T1000 (cell line): ENCODE measurements around the gene NAPSA.
"Not testable (repeated sequence)": the region's sequence is repeated elsewhere in the genome, so short reads cannot be mapped to it uniquely, and the experiment has no call there.

Source experiments
- DNase-seq: peaks from one replicate; lab custom pipeline; 2025; ENCODE audit warnings: mixed read lengths; lab: John Stamatoyannopoulos, UW

Gene NAPSA

GRCh38 chr19:50361290-50362029 lies 4.0 kb downstream of the NAPSA start:
- DNase-seq = no peak

DNA sequence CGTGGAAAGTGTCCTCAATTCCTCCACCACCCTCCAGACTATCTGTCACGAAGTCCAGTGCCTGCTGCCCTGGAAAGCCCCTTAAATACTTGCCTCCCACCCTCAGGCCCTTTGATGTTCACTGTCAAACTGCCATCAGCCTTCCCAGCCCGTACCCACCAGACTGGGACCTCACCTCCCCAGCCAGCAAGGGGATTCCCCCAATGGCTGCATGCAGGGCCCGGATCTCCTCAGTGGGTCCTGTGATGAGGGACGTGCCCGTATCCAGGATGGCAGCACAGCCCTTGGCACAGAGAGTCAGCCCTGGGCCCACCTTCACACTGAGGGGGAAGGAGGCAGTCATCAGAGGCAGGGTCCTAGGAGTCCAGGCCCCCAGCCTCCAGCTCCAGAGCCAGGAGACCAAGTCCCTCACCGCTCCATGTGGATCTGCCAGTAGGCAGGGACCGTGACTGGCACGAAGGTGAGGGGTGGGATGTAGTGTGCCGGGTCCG lies 6.1 kb downstream of the NAPSA start:
- no peak for DNase-seq

DNA sequence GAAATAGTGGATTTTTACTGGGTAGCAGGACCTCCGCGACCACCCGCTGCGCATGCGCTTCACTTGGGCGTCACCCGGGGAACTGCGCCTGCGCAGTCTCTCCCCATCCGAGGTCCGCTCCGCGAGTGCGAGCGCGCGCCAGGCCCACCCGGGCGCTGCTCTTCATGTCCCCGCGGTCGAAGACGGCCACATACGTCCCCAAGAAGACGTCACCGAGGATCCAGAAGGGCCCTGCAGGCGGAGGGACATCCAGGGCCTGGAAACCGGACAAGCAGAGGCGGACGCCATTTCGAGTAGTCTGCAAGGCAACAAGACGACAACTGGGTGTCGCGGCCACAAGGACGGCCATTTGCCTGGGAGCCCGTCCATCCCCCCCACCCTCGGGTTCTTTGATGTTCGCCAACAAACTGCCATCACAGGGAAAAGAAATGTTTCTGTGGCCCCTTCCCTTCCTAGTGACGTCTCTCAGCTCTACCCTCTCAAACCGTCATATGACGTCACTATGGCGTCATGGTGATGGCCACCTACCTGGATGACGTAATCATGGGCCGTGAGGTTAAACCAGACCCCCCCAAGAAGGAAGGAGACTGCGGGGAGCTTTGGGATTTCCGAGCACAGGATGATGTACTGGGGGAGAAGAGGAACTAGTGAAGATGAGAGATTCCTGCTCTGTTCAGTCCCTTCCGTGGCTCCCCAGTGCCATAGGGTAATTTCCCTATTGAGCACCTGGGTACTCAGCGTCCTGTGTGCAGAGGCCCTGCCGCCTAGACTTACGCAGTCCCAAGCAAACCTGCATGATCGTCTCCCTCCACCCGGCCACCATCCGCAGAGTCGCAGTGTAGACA lies 6.7 kb downstream of the NAPSA start:
- peak; percentile 47 for DNase-seq

GRCh38 chr19:50357178-50358100 lies 8.0 kb downstream of the NAPSA start:
- peak; percentile 58 for DNase-seq

DNA sequence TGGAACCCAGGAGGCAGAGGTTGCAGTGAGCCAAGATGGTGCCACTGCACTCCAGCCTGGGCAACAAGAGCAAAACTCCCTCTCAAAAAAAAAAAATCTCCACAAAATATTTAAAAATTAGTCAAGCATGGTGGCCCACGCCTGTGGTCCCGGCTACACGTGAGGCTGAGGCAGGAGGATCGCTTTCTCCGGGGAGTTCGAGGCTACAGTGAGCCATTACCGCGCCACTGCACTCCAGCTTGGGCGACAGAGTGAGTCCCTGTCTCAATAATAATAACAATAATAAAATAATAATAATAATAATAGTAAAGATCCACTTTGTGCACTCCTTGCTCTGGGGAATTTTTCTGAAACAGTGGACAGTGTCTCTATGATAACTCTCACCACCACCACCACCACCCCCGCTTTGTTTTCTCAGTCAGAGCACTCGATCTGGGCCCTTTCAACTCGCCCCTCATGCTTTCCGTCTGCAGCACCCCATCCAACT lies 8.7 kb downstream of the NAPSA start:
- no peak for DNase-seq

- not testable (repeated sequence) for DNase-seq
Observed at GRCh38 chr19:50353487-50353880, 12.0 kb downstream of the NAPSA start.

- no peak for DNase-seq
Observed at GRCh38 chr19:50352242-50352641, 13.2 kb downstream of the NAPSA start.

DNA sequence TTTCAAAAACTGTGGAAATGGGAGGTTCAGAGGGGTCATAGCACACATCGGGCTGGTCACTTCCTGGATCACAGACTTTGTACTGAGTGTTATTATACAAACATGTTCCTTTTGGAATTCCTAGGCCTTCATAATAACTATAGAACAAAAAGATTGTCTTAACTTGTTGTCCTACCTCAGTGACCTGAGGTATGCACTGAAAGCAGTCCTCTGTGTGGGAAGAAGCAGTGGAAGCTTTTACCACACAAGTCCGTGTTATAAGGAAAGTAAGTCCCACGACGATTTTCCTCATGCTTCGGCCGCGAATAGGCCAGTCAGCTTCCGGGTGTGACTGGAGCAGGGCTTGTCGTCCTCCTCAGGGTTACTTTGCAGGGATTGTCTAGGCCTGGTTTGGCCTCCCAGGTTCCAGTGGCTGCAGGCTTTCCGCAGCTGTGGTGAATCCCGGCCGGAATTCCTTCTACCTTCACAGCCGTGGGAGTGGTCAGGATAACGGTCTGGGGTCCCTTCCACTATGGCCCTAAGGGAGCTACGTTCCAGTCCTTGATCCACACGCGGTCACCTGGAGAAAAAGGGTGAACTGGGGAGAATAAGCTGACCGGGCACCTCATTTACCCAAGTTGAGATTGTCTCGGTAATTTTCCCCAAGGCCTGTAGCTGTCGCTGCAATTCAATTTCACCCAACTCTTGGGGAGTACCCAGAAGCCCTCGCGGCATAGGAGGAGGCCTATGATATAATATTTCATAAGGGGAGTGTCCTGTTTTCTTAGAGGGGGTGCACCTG lies 16.0 kb downstream of the NAPSA start:
- DNase-seq = no peak

DNA sequence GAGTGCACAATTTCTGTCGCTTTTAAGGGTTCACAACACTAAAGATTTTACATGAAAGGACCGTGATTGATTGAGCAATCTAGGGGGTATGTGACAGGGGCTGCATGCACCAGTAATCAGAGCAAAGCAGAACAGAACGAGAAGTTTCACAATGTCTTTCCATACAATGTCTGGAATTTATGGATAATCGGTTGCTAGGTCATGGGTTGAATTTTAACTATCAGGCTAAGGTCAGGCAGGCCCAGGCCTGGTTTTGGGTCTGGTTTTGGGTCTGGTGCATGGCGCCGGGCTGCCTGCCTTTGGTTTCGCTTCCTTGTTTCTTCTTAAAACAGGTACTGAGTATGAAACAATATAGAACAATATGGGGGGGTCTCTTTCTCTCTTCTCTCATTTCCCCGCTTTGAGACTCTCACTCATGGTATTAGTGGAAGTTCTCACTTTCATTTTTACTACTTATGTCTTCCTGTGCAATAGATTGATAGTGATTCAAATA lies 18.3 kb downstream of the NAPSA start:
- DNase-seq = not testable (repeated sequence)

- no peak for DNase-seq
Observed at GRCh38 chr19:50344661-50345318, 20.6 kb downstream of the NAPSA start.

DNA sequence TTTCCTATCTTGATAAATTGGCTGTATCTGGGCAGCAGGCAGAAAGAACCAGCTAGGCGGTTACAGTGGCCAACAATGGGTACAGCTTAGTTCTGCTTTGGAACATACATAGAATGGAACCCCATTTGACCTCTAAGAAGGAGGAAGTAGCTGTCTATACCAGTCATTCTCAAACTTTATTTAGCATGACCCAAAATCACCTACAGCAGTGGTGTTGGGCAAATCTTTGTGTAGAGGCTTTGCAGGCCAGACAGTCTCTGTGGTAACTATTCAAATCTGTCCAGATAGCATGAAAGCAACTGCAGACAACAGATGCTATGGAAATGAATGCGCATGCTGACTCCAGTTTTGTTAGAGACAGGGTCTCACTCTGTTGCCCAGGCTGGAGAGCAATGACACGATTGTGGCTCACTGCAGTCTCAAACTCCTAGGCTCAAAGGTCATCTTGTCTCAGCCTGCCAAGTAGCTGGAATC lies 24.3 kb downstream of the NAPSA start:
- DNase-seq = no peak

DNA sequence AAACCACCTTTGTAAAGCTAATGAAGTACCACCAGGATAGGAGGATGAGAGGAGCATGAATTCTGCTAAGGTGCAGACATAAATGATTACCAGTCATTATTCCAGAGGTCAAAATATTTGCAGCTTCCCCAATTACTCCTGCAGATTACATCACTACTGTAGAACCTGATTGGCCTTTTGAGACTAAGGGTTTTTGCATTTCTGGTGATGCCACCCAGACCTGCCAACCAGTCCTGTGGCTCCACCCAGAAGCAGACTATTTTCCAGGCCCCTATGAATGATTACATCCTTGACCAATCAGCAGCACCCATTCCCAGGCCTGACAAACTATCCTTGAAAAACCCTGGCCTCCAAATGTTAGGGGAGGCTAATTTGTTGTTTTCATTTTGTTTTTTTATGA lies 25.1 kb downstream of the NAPSA start:
- DNase-seq = no peak

- DNase-seq = not testable (repeated sequence)
Observed at GRCh38 chr19:50337031-50337430, 28.4 kb downstream of the NAPSA start.

DNA sequence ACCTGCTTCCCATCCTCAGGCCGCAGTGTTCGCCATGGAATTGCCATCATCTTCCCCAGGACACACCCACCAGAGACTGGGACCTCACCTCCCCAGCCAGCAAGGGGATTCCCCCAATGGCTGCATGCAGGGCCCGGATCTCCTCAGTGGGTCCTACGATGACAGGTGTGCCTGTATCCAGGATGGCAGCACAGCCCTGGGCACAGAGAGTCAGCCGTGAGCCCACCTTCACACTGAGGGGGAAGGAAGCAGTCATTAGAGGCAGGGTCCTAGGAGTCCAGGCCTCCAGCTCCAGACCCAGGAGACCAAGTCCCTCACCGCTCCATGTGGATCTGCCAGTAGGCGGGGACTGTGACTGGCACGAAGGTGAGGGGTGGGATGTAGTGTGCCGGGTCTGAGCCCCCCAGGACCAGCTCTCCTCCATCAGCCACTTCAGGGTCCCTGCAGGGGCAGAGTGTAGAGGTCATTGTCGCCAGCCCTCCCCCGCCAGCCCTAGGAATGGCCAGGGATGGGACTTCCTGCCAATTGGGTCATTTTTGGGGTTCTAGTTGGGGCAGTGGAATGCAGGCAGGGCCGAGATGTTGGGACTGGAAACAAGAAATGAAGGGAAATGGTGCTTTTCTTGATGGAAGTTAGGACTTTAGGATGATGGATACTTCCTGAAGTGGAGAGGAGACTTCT lies 30.6 kb downstream of the NAPSA start:
- DNase-seq = no peak

DNA sequence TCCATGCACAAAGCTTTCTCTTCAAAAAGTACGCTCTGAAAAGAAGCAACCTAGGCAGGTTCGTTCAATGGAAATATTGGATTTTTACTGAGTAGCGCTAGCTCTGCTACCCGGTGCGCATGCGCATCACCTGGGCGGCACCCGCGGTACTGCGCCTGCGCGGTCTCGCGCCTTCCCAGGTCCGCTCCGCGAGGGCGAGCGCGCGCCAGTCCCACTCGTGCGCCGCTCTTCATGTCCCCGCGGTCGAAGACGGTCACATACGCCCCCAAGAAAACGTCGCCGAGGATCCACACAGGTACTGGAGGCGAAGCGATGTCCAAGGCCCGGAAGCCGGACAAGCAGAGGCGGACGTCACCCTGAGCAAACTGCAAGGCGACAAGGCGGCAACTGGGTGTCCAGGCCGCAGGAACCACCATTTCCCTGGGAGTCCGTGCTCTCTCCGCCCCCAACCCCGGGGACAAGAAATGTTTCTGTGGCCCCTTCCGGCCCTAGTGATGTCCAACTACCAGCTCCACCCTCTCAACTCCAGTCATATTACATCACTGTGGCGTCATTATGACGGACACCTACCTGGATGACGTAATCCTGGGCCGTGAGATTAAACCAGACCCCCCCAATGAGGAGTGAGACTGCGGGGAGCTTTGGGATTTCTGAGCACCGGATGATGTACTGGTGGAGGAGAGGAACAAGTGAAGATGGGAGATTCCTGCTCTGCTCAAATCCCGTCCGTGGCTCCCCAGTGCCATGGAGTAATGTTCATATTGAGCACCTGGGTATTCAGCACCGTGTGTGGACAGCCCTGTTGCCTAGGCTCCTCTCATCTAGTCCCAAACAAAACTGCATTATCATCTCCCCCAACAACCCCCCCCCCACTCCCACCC lies 31.5 kb downstream of the NAPSA start:
- DNase-seq = peak; percentile 17

- no peak for DNase-seq
Observed at GRCh38 chr19:50333235-50333736, 32.2 kb downstream of the NAPSA start.

- DNase-seq = no peak
Observed at GRCh38 chr19:50332244-50333038, 33.0 kb downstream of the NAPSA start.

GRCh38 chr19:50331994-50332243 lies 33.5 kb downstream of the NAPSA start:
- DNase-seq = no peak
